GM19395 (cell line): ENCODE results near the gene APOBEC3B.
"Not testable (repeated sequence)": the region's sequence is repeated elsewhere in the genome, so short reads cannot be mapped to it uniquely, and the experiment has no call there.

Experiments used
- ATAC-seq: cut with Tn5 transposase; IDR thresholded peaks from one replicate; pipeline ENCODE4 v1.9.1; 2021; ENCODE audit warnings: mild to moderate bottlenecking, moderate library complexity; ENCODE audit not compliant: unreplicated experiment

APOBEC3B gene

GRCh38 chr22:38950527-38951295 is 31.4 kb upstream of the APOBEC3B start:
- ATAC-seq: no peak

GRCh38 chr22:38951734-38952133 is 30.4 kb upstream of the APOBEC3B start:
- ATAC-seq: no peak

DNA sequence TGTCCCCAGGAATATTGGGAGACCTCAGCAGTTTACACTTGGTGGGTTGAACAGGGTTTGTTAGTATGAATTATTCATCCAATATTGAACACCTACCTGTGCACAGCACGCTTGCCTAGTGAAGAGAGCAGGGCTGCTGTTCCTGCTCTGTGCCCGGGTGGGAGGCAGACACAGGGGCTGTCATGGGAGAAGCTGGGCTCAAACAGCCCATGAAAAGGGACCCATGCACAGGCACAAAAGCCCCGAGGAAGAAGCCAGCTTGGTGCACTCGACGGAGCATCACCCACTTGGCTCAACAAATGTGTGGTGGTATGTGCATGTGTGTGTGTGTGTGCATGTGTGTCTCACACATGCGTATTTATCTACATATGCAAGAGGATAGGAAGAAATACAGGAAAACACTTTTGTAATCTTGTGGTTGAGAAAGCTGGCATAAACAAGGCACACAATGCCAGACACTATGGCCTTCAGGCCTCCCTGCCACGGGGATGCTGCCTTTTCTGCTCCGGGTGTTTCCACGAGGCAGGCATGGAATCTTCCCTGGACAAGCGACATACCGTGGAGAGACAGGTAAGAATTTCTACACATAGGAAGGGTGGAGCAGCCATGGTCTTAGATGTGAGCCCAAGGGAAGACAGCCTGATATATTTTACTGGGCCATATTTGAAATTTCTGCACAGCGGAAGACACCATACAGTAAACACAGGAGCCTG is 29.7 kb upstream of the APOBEC3B start:
- ATAC-seq: no peak

- ATAC-seq: no peak
Observed at GRCh38 chr22:38953091-38953490, 29.1 kb upstream of the APOBEC3B start.

DNA sequence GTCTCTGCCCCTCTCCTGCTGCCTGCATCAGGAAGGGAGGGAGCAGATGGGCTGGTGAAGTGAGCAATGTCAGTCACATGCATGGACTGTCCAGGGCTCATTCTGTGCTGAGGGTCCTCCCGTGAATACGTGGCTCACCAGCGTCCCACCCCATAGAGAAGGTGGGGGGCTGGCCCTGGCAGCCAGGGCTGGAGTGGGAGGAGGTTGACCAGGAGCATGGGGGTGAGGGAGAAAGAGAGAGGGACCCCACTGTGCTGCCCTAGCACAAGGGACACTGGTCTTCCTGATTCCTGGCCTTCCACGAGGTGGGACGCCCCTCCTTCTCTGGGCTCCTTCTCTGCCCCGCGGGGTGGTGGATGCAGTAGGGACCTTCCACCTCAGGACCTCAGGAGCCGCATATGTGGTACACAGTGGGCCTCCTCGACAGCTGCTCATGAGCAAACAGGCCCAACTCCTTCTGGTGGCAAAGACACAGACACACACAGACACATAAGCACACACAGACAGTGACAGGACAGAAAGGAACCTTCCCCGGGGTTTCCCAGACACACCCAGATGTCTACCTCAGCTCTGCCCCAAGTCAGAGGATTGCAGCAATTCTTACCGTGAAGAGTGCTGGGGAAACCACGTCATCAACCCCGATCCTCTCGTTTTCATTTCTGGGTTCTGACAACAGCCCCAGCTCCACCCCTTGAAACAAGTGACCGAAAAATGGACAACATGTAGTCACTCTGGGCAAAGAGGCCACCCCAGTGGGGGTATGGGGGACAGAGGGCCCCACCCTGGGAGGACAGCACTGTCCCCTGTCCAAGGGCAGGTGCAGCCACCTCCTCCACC is 28.4 kb upstream of the APOBEC3B start:
- ATAC-seq: peak; percentile 82

- peak; percentile 8 for ATAC-seq
Observed at GRCh38 chr22:38954414-38955043, 27.6 kb upstream of the APOBEC3B start.

- no peak for ATAC-seq
Observed at GRCh38 chr22:38955250-38955905, 26.8 kb upstream of the APOBEC3B start.

DNA sequence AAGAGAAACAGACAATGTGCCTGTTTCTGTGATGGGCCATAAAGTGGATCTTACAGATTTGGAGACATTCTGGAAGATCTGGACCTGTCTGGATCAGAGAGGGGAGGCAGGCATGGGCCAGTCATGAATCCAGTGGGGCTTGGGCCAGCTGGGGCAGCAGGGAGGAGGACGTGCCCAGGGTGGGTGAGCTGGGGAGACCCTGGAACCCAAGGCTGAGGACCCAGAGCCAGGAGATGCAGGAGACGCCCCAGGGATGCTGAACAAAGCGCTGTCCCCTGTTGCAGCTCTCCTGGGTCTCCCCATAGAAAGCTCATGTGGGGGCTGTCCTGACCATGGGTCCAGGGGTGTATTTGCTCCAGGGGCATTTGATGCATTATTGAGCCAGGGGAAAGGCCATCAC is 26.2 kb upstream of the APOBEC3B start:
- ATAC-seq: no peak

GRCh38 chr22:38956551-38956950 is 25.6 kb upstream of the APOBEC3B start:
- no peak for ATAC-seq

GRCh38 chr22:38957046-38957770 is 24.9 kb upstream of the APOBEC3B start, which contains the start of gene APOBEC3A:
APOBEC3A (plus strand) TSS chr22:38957609; CDS start chr22:38957692, 83 bp downstream.
- ATAC-seq: no peak

- no peak for ATAC-seq
Observed at GRCh38 chr22:38957808-38958650, 24.1 kb upstream of the APOBEC3B start.

DNA sequence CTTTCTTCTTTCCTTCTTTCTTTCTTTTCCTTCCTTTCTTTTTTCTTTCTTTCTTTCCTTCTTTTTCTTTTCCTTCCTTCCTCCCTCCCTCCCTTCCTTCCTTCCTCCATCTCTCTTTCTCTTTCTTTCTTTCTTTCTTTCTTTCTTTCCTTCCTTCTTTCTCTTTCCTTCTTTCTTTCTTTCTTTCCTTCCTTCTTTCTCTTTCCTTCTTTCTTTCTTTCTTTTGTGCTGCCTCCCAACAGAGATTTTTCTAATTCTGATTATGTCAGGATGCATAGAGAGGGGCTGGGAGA is 23.6 kb upstream of the APOBEC3B start:
- not testable (repeated sequence) for ATAC-seq

DNA sequence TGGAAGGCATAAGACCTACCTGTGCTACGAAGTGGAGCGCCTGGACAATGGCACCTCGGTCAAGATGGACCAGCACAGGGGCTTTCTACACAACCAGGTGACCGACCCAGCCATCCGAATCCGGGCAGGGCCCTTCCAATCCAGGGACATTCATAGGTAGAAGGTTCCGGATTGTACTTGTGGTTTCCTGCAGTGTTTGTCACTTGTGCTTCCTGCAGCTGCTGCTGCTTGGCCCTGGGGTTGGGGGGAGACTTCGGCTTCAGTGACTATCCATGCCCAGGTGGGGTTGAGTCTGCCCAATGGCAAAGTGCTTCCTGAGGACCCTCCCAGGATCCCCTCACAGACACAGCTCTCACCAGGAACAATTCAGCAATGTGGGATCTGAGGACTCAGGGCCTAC is 22.6 kb upstream of the APOBEC3B start:
- no peak for ATAC-seq

- ATAC-seq: not testable (repeated sequence)
Observed at GRCh38 chr22:38960673-38961072, 21.5 kb upstream of the APOBEC3B start.

DNA sequence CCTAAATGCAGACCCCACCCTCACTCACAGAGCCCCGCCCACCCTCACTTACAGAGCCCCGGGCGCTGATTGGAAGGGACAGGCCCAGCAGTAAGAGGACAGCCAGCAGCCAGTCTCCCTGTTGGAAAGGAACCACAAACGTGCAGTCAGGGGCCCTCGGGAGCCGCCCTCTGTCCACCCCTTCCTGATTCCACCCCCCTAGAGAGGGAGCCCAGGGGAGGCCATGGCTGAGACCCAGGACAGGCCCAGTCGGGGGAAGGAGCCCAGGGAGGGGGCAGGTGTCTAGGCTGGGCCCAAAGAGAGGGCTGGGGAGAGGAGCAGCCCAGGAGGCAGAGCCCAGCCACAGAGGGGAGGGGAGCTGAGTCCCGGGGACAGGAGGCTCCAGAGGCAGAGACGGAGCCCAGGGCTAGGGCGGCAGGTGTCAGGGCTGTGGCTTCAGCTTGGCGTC is 18.8 kb upstream of the APOBEC3B start:
- not testable (repeated sequence) for ATAC-seq

GRCh38 chr22:38963872-38964271 is 18.3 kb upstream of the APOBEC3B start:
- no peak for ATAC-seq

DNA sequence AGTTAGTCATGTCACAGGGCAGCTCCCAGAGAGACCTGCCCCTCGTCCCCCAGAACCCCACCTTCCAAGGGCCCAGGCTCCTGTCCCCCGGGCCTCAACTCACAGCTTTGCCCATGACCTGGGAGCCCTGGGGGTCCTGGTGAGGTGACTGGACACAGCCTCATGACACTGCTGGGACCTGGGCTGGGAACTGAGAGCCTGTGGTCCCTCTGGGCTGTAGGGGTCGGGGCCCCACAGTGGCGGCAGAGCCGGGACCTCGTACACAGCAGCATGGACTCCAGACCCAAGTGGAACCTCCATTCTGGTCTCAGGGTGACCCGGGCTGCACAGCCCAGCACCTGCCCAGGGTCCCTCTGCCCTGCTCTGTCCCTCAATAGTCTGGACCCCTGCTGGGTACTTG is 17.8 kb upstream of the APOBEC3B start:
- ATAC-seq: no peak

- no peak for ATAC-seq
Observed at GRCh38 chr22:38964989-38965388, 17.2 kb upstream of the APOBEC3B start.
